GM12873 (cell line): ENCODE results near the gene FSTL4.

ENCODE experiments used
- TF ChIP-seq, protein P1 (sequence below): IDR thresholded peaks from 2 replicates; pipeline ENCODE4 v1.5.1; 2012; ENCODE audit warnings: low read depth, mild to moderate bottlenecking, moderate library complexity, low read length, control low read depth; ENCODE audit not compliant: insufficient read depth; ENCODE audit errors: missing control alignments

The FSTL4 gene

DNA sequence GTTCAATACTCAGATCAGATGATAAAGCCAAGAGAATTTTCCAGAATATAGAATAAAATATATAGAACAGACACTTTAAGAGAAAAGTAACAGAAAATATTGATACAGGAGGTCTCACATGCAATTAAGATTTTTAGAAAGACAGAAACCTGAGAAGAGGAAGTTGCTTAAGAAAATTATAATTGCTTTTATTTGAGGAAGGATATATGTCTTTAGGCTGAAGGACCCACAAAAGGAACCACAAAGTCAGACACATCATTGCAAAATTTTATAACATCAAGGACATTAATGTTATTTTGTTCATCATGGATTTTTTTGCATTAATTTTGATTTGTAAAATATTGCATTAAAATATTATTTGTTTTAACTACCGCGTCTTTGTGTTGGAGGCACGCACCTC, 141.5 kb downstream of the FSTL4 start:
- TF ChIP-seq, protein P1, sequence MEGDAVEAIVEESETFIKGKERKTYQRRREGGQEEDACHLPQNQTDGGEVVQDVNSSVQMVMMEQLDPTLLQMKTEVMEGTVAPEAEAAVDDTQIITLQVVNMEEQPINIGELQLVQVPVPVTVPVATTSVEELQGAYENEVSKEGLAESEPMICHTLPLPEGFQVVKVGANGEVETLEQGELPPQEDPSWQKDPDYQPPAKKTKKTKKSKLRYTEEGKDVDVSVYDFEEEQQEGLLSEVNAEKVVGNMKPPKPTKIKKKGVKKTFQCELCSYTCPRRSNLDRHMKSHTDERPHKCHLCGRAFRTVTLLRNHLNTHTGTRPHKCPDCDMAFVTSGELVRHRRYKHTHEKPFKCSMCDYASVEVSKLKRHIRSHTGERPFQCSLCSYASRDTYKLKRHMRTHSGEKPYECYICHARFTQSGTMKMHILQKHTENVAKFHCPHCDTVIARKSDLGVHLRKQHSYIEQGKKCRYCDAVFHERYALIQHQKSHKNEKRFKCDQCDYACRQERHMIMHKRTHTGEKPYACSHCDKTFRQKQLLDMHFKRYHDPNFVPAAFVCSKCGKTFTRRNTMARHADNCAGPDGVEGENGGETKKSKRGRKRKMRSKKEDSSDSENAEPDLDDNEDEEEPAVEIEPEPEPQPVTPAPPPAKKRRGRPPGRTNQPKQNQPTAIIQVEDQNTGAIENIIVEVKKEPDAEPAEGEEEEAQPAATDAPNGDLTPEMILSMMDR = no peak

DNA sequence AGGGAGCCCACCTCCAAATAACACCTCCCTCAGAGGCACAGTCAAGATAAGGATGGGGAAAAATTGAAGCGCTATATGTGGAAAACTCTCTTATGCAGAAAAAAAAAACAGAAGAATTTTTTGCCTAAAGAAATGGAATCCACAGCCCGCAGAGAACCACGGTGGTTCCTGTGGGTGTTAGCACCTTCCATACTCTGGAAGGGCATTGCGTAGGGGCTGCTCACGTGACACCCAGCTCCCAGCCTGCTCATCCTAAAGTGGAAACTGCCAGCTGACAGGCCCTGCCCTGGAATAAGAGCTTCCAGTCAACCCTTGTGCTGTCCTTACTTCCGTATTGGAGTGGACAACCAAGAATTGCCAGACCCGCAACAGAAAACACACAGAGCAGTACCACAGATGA, 142.5 kb downstream of the FSTL4 start:
- TF ChIP-seq, protein P1 = no peak

DNA sequence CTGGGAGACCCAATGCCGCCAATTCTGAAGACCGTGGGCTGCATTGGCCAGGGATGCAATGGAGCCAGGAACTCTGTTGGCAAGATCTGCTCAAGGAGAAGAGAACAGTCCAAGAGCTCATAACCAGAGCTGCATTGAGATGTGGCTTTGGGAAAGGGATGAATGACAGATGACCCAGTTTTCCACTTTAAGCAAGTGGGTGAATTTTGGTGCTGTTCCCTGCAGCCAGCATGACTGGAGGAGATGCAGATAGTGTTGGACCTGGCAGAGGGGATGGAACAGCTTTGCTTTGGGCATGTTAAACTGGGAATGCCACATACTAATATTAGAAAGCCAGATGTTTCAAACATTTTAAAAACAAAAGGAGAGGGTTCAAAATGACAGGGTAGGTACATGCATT, 143.1 kb downstream of the FSTL4 start:
- TF ChIP-seq, protein P1 = no peak

DNA sequence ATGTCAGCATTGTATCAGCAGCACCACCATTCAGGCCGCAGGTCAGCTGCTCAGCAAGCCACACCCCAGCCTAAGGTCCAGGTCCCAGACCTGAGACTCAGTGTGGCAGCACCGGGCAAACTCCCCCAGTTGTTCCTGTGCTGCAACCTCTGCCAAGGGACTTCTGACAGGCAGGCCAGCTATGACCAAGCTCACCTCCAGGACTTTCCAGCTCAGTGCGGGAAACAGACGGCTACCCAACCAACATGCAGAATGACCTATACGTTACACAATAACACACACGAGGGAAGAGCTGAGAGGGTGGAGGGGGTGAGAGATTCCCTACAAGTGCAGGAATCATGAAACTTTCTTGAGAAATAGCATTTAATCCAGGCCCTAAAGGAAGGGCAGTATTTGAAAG, 143.7 kb downstream of the FSTL4 start:
- TF ChIP-seq, protein P1 = no peak

DNA sequence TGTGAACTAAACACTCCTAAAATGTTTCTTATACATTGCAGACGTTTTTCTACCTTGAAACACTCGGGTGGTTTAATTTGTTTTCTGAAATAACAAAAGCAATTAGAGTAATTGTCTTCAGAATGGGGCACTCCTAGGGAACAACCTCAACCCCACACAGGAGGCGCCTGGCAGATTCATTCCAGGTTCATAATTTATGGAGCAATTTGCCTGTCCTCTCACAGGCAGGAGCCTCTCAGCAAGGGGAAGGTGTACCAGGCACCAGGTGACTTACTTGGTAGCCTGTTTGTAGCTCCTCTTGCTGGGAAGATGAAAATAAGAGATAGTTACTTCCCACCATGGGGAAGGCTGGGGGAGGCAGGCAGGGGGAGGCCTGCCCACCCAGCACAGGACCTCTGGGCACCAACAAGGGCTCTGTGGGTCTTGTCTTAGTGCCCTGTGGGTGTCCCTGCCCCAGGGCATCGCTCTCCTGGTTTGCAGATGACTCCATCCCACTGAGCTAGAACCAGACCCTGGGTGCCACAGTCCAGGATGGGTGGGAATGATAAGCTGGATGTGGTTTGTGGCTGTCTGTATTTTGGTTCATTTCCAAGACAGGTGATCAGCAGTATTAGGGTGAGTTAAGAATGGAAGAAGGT, 144.4 kb downstream of the FSTL4 start:
- TF ChIP-seq, protein P1 = no peak

DNA sequence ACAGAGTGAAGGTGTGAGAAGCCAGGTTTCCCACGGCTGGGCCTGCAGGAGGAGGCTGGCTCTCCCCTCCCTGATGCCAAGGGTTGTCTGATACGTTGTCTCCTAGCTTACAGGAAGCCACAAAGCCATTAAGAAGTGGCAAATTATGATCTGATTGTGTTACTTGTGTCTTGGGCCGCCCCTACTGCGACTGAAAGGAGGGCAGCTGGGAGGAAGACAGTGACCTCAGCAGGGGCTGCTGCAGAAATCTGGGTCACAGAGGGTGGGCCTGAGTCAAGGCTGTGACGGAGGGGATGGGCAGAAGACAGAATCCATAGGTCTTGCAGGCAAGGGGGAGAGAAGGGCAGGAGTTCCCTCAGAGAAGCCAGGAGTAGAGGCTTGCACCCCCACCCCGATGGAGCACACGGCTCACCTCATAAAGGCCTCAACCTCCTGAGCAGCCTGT, 145.0 kb downstream of the FSTL4 start:
- TF ChIP-seq, protein P1 = no peak

DNA sequence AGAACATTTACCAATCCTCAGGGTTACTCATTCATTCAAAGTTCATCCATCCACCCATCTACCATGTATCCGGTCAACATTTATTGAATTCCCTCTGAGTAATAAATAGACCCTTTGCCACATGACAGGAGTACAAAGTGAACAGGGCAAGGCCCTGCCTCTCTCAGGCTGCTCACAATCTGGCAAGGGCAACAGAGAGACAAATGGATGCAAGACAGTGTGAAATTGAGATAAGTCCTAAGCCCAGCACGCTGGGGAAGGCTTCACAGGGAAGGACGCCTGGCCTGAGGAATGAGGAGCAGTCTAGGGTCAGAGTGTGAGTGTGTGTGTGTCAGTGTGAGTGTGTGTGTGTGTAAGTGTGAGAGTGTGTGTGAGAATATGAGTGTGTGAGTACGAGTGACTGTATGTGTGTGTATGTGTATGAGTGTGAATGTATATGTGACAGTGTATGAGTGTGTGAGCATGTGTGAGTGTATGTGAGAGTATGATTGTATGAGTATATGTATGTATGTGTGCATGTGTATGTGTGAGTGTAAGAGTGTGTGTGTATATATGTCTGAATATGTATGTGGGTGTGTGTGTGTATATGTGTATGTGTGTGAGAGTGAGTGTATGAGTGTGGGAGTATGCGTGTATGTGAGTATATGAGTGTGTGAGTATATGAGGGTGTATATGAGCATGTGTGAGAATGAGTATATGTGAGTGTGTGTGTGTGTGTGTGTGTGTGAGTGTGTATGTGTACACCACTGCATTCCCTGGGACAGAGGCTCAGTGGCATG, 145.6 kb downstream of the FSTL4 start:
- TF ChIP-seq, protein P1 = no peak
